ENCODE data around the gene EMB.
A peak's percentile ranks its signal among the peaks of the same experiment; 100 is the strongest.
"Not testable (repeated sequence)": the region's sequence is repeated elsewhere in the genome, so short reads cannot be mapped to it uniquely, and the experiment has no call there.

Gene EMB

GRCh38 chr5:50447941-50448340 is 6.9 kb upstream of the EMB start:
- TF ChIP-seq CTCF (IDR thresholded peaks at IDR 0.05; ENCODE audit: low read depth, low read length, missing control alignments), result no peak
- H3K4me3 ChIP-seq (ENCODE audit: low read depth, low read length), result no peak overlapping the region
- DNase-seq (ENCODE audit: low read depth), result no peak

- TF ChIP-seq CTCF (IDR thresholded peaks at IDR 0.05; ENCODE audit: low read depth, low read length, missing control alignments), result no peak
- DNase-seq (ENCODE audit: low read depth), result no peak
- no peak overlapping the region for H3K4me3 ChIP-seq (ENCODE audit: low read depth, low read length)
Observed at GRCh38 chr5:50447228-50447627, 6.1 kb upstream of the EMB start.

- peak; percentile 68 for DNase-seq (ENCODE audit: low read depth)
- no peak for TF ChIP-seq CTCF (IDR thresholded peaks at IDR 0.05; ENCODE audit: low read depth, low read length, missing control alignments)
- H3K4me3 ChIP-seq (ENCODE audit: low read depth, low read length), result no peak overlapping the region
Observed at GRCh38 chr5:50445296-50445949, 4.3 kb upstream of the EMB start.

- H3K4me3 ChIP-seq (ENCODE audit: low read depth, low read length); DNase-seq (ENCODE audit: low read depth): not testable (repeated sequence)
Observed at GRCh38 chr5:50442559-50443539, 1.8 kb upstream of the EMB start.

GRCh38 chr5:50441493-50441955 is 436 bp upstream of the EMB start:
- peak overlapping the region; percentile 89 for H3K4me3 ChIP-seq (ENCODE audit: low read depth, low read length)

GRCh38 chr5:50439221-50439620 is 1.9 kb downstream of the EMB start:
- TF ChIP-seq CTCF (IDR thresholded peaks at IDR 0.05; ENCODE audit: low read depth, low read length, missing control alignments), result no peak
- H3K4me3 ChIP-seq (ENCODE audit: low read depth, low read length), result no peak overlapping the region
- DNase-seq (ENCODE audit: low read depth), result no peak

More at GRCh38 chr5:50441493-50441955, 436 bp upstream of the EMB start:
- no peak for TF ChIP-seq CTCF (IDR thresholded peaks at IDR 0.05; ENCODE audit: low read depth, low read length, missing control alignments)
- DNase-seq (ENCODE audit: low read depth), result no peak

GRCh38 chr5:50438060-50438459 is 3.0 kb downstream of the EMB start:
- not testable (repeated sequence) for DNase-seq (ENCODE audit: low read depth); H3K4me3 ChIP-seq (ENCODE audit: low read depth, low read length)
